OCI-LY3 (cell line): Measurements from ENCODE around the gene TTC17.

ENCODE experiments used
- EZH2phosphoT487 ChIP-seq: fragments of 200-600 bp; shearing (Covaris generic); IDR thresholded peaks from 2 replicates; pipeline ENCODE4 v1.6.1; 2018; ENCODE audit warnings: antibody characterized with exemption, mixed run types, low read depth
- TF ChIP-seq, protein P1 (sequence below): fragments of 200-600, 300-600 bp; sonication (generic); IDR thresholded peaks from 2 replicates; pipeline ENCODE4 v1.5.1; 2014; ENCODE audit warnings: antibody characterized with exemption, low read length, low read depth

DNA sequence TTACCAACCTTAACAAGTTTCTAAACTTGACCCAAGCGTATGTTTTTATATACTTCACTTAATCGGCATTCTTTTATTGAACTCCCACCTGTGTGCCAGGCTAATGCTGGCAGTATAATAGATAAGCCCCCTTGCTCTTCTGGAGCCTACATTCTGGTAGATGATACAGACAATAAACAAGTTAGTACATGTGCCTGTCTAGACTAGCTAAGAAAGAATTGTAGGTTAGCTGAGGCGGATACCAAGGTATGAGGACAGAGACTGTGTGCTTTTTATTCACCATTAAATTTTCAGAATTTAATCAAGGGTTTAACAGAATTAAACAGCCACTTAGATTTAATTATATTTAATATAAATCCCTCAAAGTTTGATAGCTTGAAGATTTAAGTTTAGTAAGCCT lies 45.7 kb downstream of the TTC17 start:
- TF ChIP-seq, protein P1, sequence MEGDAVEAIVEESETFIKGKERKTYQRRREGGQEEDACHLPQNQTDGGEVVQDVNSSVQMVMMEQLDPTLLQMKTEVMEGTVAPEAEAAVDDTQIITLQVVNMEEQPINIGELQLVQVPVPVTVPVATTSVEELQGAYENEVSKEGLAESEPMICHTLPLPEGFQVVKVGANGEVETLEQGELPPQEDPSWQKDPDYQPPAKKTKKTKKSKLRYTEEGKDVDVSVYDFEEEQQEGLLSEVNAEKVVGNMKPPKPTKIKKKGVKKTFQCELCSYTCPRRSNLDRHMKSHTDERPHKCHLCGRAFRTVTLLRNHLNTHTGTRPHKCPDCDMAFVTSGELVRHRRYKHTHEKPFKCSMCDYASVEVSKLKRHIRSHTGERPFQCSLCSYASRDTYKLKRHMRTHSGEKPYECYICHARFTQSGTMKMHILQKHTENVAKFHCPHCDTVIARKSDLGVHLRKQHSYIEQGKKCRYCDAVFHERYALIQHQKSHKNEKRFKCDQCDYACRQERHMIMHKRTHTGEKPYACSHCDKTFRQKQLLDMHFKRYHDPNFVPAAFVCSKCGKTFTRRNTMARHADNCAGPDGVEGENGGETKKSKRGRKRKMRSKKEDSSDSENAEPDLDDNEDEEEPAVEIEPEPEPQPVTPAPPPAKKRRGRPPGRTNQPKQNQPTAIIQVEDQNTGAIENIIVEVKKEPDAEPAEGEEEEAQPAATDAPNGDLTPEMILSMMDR = no peak
- TF ChIP-seq EZH2phosphoT487 = no peak
